GM12873 (cell line): Measurements from ENCODE around the gene SLC6A11.
A peak's percentile ranks its signal among the peaks of the same experiment; 100 is the strongest.

Experiments
- CTCF ChIP-seq: IDR thresholded peaks from 2 replicates; pipeline ENCODE4 v1.5.1; 2012; ENCODE audit warnings: low read depth, mild to moderate bottlenecking, moderate library complexity, low read length, control low read depth; ENCODE audit not compliant: insufficient read depth; ENCODE audit errors: missing control alignments

Gene SLC6A11

GRCh38 chr3:10816019-10816862 is at the start of gene SLC6A11:
TSS of gene SLC6A11 (plus strand) at chr3:10816228. CDS start at chr3:10816266, 38 bp downstream.
- no peak for TF ChIP-seq CTCF

- no peak for TF ChIP-seq CTCF
Measured at GRCh38 chr3:10768708-10769394, 47.2 kb upstream of the SLC6A11 start.

- TF ChIP-seq CTCF: no peak
Measured at GRCh38 chr3:10770547-10770946, 45.5 kb upstream of the SLC6A11 start.

- no peak for TF ChIP-seq CTCF
Measured at GRCh38 chr3:10770981-10771380, 45.0 kb upstream of the SLC6A11 start.

- TF ChIP-seq CTCF: no peak
Measured at GRCh38 chr3:10771486-10772270, 44.4 kb upstream of the SLC6A11 start.

GRCh38 chr3:10772271-10773161 is 43.5 kb upstream of the SLC6A11 start:
- peak; percentile 28 for TF ChIP-seq CTCF
